IMR-90 (cell line): ENCODE data around the gene RGS14. TPM values are rescaled to one million over a fixed set of nuclear protein-coding genes. Genes with fewer than 3 reads are reported as not detected.
"Not testable (repeated sequence)": the region's sequence is repeated elsewhere in the genome, so short reads cannot be mapped to it uniquely, and the experiment has no call there.

Source experiments
- ATAC-seq: fragments of 200-7000 bp; cut with Tn5 transposase; 2 replicates; pipeline ENCODE4 v1.9.1; 2020; ENCODE audit warnings: low read depth, mild to moderate bottlenecking, moderate library complexity
- BruUV-seq: library from RNA; stranded (reverse); fragments of 400-500 nt; replicated peaks from 2 replicates; lab custom pipeline; 2021; lab: Mats Ljungman, UMichigan
- CTCF ChIA-PET: fragments of 300-600 bp; formaldehyde crosslinking; extraction: SDS; loops from one replicate; lab custom pipeline; 2021; ENCODE audit warnings: antibody characterized with exemption; lab: Yijun Ruan, JAX
- POLR2A ChIA-PET: fragments of 300-600 bp; sonication (Branson Sonifier 250); formaldehyde crosslinking; loops from one replicate; lab custom pipeline; 2022; ENCODE audit warnings: antibody characterized with exemption; ENCODE audit not compliant: unreplicated experiment; lab: Charles Lee
- DNase-seq: peaks from one replicate; pipeline ENCODE4 v3.0.0; 2013
- H2AFZ ChIP-seq: replicated peaks from 2 replicates; pipeline ENCODE3; 2013; ENCODE audit warnings: low read length, mild to moderate bottlenecking; ENCODE audit not compliant: poor library complexity
- H2AK5ac ChIP-seq: 2 replicates; pipeline ENCODE4 v1.6.1; 2013; ENCODE audit warnings: low read depth, low read length, inconsistent platforms
- H2AK9ac ChIP-seq: replicated peaks from 2 replicates; pipeline ENCODE3; 2013; ENCODE audit warnings: mild to moderate bottlenecking, low read depth, low read length, moderate library complexity; ENCODE audit not compliant: poor library complexity
- H2BK120ac ChIP-seq: 2 replicates; pipeline ENCODE4 v1.6.1; 2013; ENCODE audit warnings: low read depth, low read length, inconsistent platforms
- H2BK15ac ChIP-seq: 3 replicates; pipeline ENCODE4 v1.6.1; 2013; ENCODE audit warnings: low read depth, low read length, inconsistent platforms
- H2BK20ac ChIP-seq: 2 replicates; pipeline ENCODE4 v1.6.1; 2013; ENCODE audit warnings: low read depth, mild to moderate bottlenecking, inconsistent platforms, low read length, moderate library complexity
- H2BK5ac ChIP-seq: 2 replicates; pipeline ENCODE4 v1.6.1; 2013; ENCODE audit warnings: mild to moderate bottlenecking, low read depth, low read length, inconsistent platforms; ENCODE audit not compliant: poor library complexity, severe bottlenecking
- H3K14ac ChIP-seq: replicated peaks from 2 replicates; pipeline ENCODE4 v1.6.1; 2013; ENCODE audit warnings: low read depth, low read length, inconsistent platforms
- H3K18ac ChIP-seq: 2 replicates; pipeline ENCODE4 v1.6.1; 2013; ENCODE audit warnings: low read depth, low read length, control low read depth
- H3K23ac ChIP-seq: 2 replicates; pipeline ENCODE4 v1.6.1; 2013; ENCODE audit warnings: low read depth, low read length, inconsistent platforms
- H3K27ac ChIP-seq: 2 replicates; pipeline ENCODE4 v1.5.1; 2013; ENCODE audit warnings: mild to moderate bottlenecking, control low read depth, low read length; ENCODE audit not compliant: insufficient read depth
- H3K27me3 ChIP-seq: 2 replicates; pipeline ENCODE4 v1.6.1; 2013; ENCODE audit warnings: low read length; ENCODE audit not compliant: control insufficient read depth, insufficient read depth
- H3K36me3 ChIP-seq: 2 replicates; pipeline ENCODE4 v1.6.1; 2013; ENCODE audit warnings: low read length, mixed read lengths; ENCODE audit not compliant: control insufficient read depth, insufficient read depth
- H3K4ac ChIP-seq: 2 replicates; pipeline ENCODE4 v1.6.1; 2013; ENCODE audit warnings: low read depth, low read length, inconsistent platforms
- H3K4me1 ChIP-seq: 2 replicates; pipeline ENCODE4 v1.6.1; 2013; ENCODE audit warnings: low read length, mixed read lengths; ENCODE audit not compliant: control insufficient read depth, insufficient read depth
- H3K4me2 ChIP-seq: 2 replicates; pipeline ENCODE4 v1.6.1; 2013; ENCODE audit warnings: low read depth, mild to moderate bottlenecking, control low read depth, low read length, moderate library complexity
- H3K4me3 ChIP-seq: 2 replicates; pipeline ENCODE4 v1.5.1; 2013; ENCODE audit warnings: low read depth, mild to moderate bottlenecking, control low read depth, low read length, moderate library complexity; ENCODE audit not compliant: insufficient read depth
- H3K56ac ChIP-seq: 2 replicates; pipeline ENCODE4 v1.6.1; 2013; ENCODE audit warnings: low read length, inconsistent platforms; ENCODE audit not compliant: insufficient read depth; ENCODE audit errors: extremely low read depth
- H3K79me1 ChIP-seq, 2 experiments: 2 replicates each; pipeline ENCODE4 v1.6.1; 2013; ENCODE audit warnings: low read length in 2 of 2, inconsistent platforms in 1 of 2, low read depth in 1 of 2
- H3K9ac ChIP-seq: 2 replicates; pipeline ENCODE4 v1.6.1; 2013; ENCODE audit warnings: low read depth, low read length, control low read depth
- H3K9me1 ChIP-seq: 2 replicates; pipeline ENCODE4 v1.6.1; 2013; ENCODE audit warnings: low read length, inconsistent platforms; ENCODE audit not compliant: insufficient read depth
- H3K9me3 ChIP-seq: 2 replicates; pipeline ENCODE4 v1.6.1; 2013; ENCODE audit warnings: low read length; ENCODE audit not compliant: control insufficient read depth, insufficient read depth
- H4K20me1 ChIP-seq: 2 replicates; pipeline ENCODE4 v1.6.1; 2013; ENCODE audit warnings: low read length, inconsistent platforms; ENCODE audit not compliant: insufficient read depth
- H4K5ac ChIP-seq: 2 replicates; pipeline ENCODE4 v1.6.1; 2013; ENCODE audit warnings: mild to moderate bottlenecking, low read depth, low read length, control low read depth
- H4K8ac ChIP-seq, 2 experiments: 2 replicates each; pipeline ENCODE4 v1.6.1; 2013; ENCODE audit warnings: low read depth in 2 of 2, low read length in 2 of 2, control low read depth in 1 of 2, inconsistent platforms in 1 of 2
- H4K91ac ChIP-seq: 2 replicates; pipeline ENCODE4 v1.6.1; 2013; ENCODE audit warnings: low read depth, low read length, inconsistent platforms; ENCODE audit not compliant: insufficient read depth
- whole genome bisulfite sequencing, 2 experiments: methylation state at CpG; one replicate each; pipeline versions ENCODE4 v1.1.5 to v1.1.7; 2013; ENCODE audit warnings: missing lambda C conversion rate in 2 of 2; ENCODE audit not compliant: insufficient read length in 1 of 2; ENCODE audit errors: extremely low coverage in 2 of 2; 5-methylcytosine and 5-hydroxymethylcytosine counted together
- dilution Hi-C: fragments of 300-500 bp; cut with HindIII; formaldehyde crosslinking; loops from one replicate; pipeline ENCODE4 v1.14.3; 2018; ENCODE audit warnings: low sequenced_read_pairs; ENCODE audit not compliant: unreplicated experiment
- in situ Hi-C: fragments of 300-500 bp; cut with MboI; formaldehyde crosslinking; loops from 3 replicates; pipeline ENCODE4 v1.14.3; 2019; ENCODE audit warnings: low sequenced_read_pairs, inconsistent platforms, mixed read lengths
- intact Hi-C: fragments of 100-400 bp; cut with micrococcal nuclease; formaldehyde crosslinking; loops from 2 replicates; pipeline ENCODE4 v1.10.0; 2022
- polyA plus RNA-seq, 3 experiments: library from polyadenylated mRNA; depleted of rRNA; stranded (reverse); fragments of >200 nt; gene quantifications; 2 replicates each; pipeline ENCODE4 v1.2.3, GENCODE V29; 2012; ENCODE audit warnings: low replicate concordance in 1 of 3
- total RNA-seq: library from RNA; depleted of rRNA; stranded (reverse); fragments of >200 nt; gene quantifications from 2 replicates; pipeline ENCODE4 v1.2.3, GENCODE V29; 2012

The RGS14 gene
- total and polyA plus RNA-seq, 2 of the 4 experiments (the other 2 are of a cell fraction), result 1.1 to 6.5 TPM

GRCh38 chr5:177343000-177343399 lies 14.7 kb upstream of the RGS14 start:
- H2BK20ac ChIP-seq, H3K18ac ChIP-seq, H3K56ac ChIP-seq, H3K23ac ChIP-seq, H3K27ac ChIP-seq, H3K4me2 ChIP-seq, H3K14ac ChIP-seq, H2BK120ac ChIP-seq, H3K9me3 ChIP-seq, H3K4me3 ChIP-seq, DNase-seq, ATAC-seq, dilution Hi-C loops, H2BK5ac ChIP-seq, intact Hi-C loops, H3K27me3 ChIP-seq, H2AK9ac ChIP-seq, POLR2A ChIA-PET, BruUV-seq, H3K4ac ChIP-seq, H2AFZ ChIP-seq, H4K8ac ChIP-seq, H3K4me1 ChIP-seq, H4K91ac ChIP-seq, H3K9ac ChIP-seq, CTCF ChIA-PET, H4K5ac ChIP-seq, in situ Hi-C loops, H2AK5ac ChIP-seq, H2BK15ac ChIP-seq: not testable (repeated sequence)
- H4K20me1 ChIP-seq, result peaks cover 22% of the 10 kb centered on the region; the same call in 1 of the 2 replicates
- H3K79me1 ChIP-seq, result peaks cover 41 to 55% of the 10 kb centered on the region in 2 experiments
- H3K36me3 ChIP-seq, result peaks cover 20% of the 10 kb centered on the region
- no CpG with 5 or more reads among the region's 14 CpGs for WGBS, 2 experiments
- peaks cover 12% of the 10 kb centered on the region; the same call in 1 of the 2 replicates for H3K9me1 ChIP-seq
